Naive B cell (primary cell): ENCODE results near the gene THAP4. TPM values are rescaled to one million over a fixed set of nuclear protein-coding genes. Genes with fewer than 3 reads are reported as not detected.

Experiments used
- ATAC-seq, 2 donors: fragments of 150-1000 bp; cut with Tn5 transposase; 2 replicates each; pipeline ENCODE4 v1.10.0; 2021; ENCODE audit warnings: low read depth in 2 of 2, mild to moderate bottlenecking in 2 of 2, moderate library complexity in 2 of 2
- DNase-seq: peaks from one replicate; pipeline ENCODE4 v3.0.0; 2022
- H3K27ac Mint-ChIP-seq, 6 donors: one replicate each; pipeline ENCODE4 v1.8.0; 2020 to 2022; ENCODE audit warnings: mild to moderate bottlenecking in 6 of 6, mixed read lengths in 6 of 6, moderate library complexity in 5 of 6, inconsistent platforms in 2 of 6
- H3K27me3 Mint-ChIP-seq, 3 donors: one replicate each; pipeline ENCODE4 v1.8.0; 2021 to 2022; ENCODE audit warnings: mixed read lengths in 3 of 3, mild to moderate bottlenecking in 1 of 3
- H3K36me3 Mint-ChIP-seq, 2 donors: one replicate each; pipeline ENCODE4 v1.8.0; 2020 to 2022; ENCODE audit warnings: mixed read lengths in 2 of 2, inconsistent platforms in 1 of 2, mild to moderate bottlenecking in 1 of 2
- H3K4me1 Mint-ChIP-seq, 3 donors: one replicate each; pipeline ENCODE4 v1.8.0; 2020 to 2022; ENCODE audit warnings: mixed read lengths in 3 of 3, inconsistent platforms in 1 of 3, mild to moderate bottlenecking in 1 of 3, moderate library complexity in 1 of 3
- H3K4me3 Mint-ChIP-seq, 8 donors: one replicate each; pipeline ENCODE4 v1.8.0; 2020 to 2022; ENCODE audit warnings: mild to moderate bottlenecking in 8 of 8, mixed read lengths in 8 of 8, moderate library complexity in 8 of 8, inconsistent platforms in 2 of 8
- H3K9me3 Mint-ChIP-seq, 7 donors: one replicate each; pipeline ENCODE4 v1.8.0; 2020 to 2022; ENCODE audit warnings: mixed read lengths in 7 of 7, mild to moderate bottlenecking in 5 of 7, inconsistent platforms in 2 of 7, moderate library complexity in 1 of 7
- polyA plus RNA-seq, 6 donors: library from polyadenylated mRNA; unstranded; fragments of 300-500 nt; fragmentation: Illumina TruSeq; gene quantifications; one replicate each; pipeline ENCODE4 v1.2.3, GENCODE V29; 2021; ENCODE audit warnings: low read depth in 6 of 6

THAP4 gene
- polyA plus RNA-seq, 6 donors from 2014 or later = 23.8 to 48.4 (median 29.9) TPM

DNA sequence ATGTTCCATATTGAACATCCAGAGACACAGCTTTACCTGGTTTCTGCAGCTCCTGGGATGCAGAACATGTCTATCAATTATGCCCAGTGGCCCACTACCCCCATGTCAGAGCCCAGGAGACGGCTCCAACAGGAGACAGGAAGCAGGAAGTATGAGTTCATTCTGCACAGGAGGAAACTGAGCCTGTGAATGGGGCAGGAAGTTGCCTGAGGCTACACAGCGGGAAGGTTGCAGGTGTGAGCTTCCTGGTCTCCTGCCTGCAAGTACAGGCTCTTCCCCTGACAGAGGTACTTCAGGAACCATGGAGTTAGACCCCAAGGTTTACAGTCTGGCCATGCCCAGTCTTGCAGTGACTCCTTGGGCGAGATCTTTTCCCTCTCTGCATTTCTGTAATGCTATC lies 81.2 kb downstream of the THAP4 start:
- H3K27me3 Mint-ChIP-seq = peaks cover 48 to 84% (median 78%) of the 10 kb centered on the region in 3 donors
- peaks cover 16 to 34% (median 29%) of the 10 kb centered on the region in 7 donors for H3K9me3 Mint-ChIP-seq

DNA sequence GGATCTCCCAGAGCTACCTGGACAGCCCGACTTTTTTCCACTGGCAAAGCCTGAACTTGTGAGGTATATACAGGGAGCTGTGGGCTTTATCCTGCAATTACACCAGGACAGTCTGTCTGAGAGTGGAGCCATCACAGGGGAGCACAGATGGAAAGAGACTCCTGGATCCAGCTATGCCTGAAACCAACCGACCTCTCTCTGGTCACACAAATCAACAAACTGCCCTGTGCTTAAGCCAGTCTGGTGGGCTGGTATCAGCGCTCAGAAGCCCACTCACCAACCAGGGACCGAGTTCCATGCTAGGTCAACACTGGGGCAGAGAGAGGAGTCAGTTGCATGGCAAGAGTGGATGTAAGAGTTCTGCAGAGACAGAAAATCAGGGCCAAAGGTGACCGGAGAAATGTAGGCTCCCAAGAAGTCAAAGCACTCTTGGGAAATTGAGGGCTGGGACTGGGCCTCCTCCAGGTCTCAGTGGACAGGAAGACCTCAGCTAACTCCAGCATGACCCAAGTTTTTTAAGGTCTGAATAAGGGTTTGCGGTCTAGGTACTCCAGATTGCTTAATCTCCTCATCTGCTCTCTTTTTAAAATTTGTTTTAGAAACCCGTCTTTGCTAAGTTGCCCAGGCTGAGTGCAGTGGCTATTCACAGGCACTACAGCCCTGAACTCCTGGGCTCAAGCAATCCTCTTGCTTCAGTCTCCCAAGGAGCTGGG lies 82.2 kb downstream of the THAP4 start:
- Mint-ChIP-seq H3K27me3 (peaks cover 45 to 75% (median 70%) of the 10 kb centered on the region in 3 donors), H3K4me3 (no peak overlapping the region), H3K4me1 (peaks cover 0 to 4% (median under 1%) of the 10 kb centered on the region in 3 donors), H3K36me3 (peaks cover 9 to 21% of the 10 kb centered on the region in 2 donors), H3K27ac (no peak overlapping the region), H3K9me3 (peaks cover 16 to 34% (median 29%) of the 10 kb centered on the region in 7 donors)
- ATAC-seq (no peak), DNase-seq (no peak)

More for the DNA sequence above, 81.2 kb downstream of the THAP4 start:
- H3K4me1 Mint-ChIP-seq = peaks cover 0 to 13% (median 7%) of the 10 kb centered on the region in 3 donors
- ATAC-seq = no peak
- H3K4me3 Mint-ChIP-seq = no peak overlapping the region
- no peak overlapping the region for H3K27ac Mint-ChIP-seq
- peaks cover 9 to 21% of the 10 kb centered on the region in 2 donors for H3K36me3 Mint-ChIP-seq
- no peak for DNase-seq

DNA sequence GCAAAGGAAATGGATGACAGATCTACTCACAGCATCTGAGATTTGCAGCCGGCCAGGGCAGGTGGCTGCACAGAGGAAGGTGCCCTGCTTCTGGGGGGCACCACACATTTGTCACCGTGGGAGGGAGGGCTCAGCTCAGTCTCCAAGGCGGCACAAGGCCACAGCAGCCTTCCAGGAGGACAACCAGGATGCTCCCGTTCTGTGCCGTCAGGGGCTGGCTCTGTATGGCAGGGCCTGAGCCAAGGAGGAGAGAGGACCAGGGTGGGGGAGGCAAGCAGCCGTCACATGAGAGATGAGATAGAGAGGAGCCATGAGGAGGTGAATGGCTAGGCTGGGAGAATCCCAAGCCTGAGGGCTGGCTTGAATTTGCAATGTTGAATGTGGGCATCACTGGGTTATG lies 83.0 kb downstream of the THAP4 start:
- Mint-ChIP-seq H3K36me3 (peaks cover 9 to 21% of the 10 kb centered on the region in 2 donors), H3K4me3 (no peak overlapping the region), H3K9me3 (peaks cover 16 to 34% (median 29%) of the 10 kb centered on the region in 7 donors), H3K27ac (no peak overlapping the region), H3K27me3 (peaks cover 44 to 76% (median 70%) of the 10 kb centered on the region in 3 donors), H3K4me1 (peaks cover 0 to 4% (median 0%) of the 10 kb centered on the region in 3 donors)
- DNase-seq (no peak), ATAC-seq (no peak)

DNA sequence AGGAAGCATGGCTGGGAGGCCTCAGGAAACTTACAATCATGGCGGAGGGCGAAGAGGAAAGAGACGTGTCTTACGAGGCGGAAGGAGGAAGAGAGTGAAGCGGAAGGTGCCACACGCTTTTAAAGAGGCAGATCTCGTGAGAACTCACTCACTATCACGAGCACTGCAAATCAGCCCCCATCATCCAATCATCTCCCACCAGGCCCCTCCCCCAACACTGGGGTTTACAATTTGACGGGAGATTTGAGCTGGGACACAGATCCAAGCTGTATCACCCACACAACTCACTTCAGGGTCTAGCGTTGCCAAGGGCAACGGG lies 83.5 kb downstream of the THAP4 start:
- H3K27me3 Mint-ChIP-seq = peaks cover 44 to 75% (median 68%) of the 10 kb centered on the region in 3 donors

DNA sequence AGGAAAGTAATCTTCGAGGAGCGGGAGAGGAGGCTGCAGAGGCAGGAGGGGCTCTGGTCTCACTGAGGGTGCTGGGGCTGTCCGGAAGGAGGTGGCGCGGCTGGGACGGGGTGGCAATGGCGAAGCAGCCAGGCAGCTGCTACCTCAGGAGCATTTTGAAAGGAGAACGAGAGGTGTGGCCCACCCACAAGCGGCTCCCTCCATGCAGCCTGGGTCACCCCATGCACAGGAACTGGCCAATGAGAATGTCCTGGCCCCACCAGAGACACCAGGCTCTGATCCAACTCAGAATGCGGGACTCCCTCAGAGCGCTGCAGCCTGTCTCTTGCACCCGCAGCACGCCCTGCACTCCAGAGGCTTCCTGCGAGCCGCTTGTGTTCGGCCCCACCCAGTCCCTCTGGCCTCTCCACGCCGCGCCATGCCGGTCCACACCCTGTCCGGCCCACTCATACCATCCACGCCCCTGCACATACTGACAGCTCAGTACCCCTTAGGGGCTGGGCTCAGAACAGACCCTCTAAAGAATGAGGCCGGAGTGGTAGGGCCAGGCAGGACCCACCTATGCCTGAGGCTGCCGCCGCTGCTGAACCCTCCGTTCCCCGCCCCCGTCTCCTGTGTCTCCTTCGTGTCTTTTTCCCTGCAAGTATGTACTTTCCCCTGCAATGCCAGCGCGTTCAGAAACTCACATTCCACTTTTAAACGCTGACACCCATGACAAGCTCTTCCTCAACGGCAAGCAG lies 84.8 kb downstream of the THAP4 start:
- peaks cover 32 to 62% (median 55%) of the 10 kb centered on the region in 3 donors for H3K27me3 Mint-ChIP-seq
- no peak overlapping the region for H3K4me3 Mint-ChIP-seq
- peaks cover 0 to 7% of the 10 kb centered on the region in 2 donors for H3K36me3 Mint-ChIP-seq
- no peak for DNase-seq
- H3K9me3 Mint-ChIP-seq = peaks cover 9 to 22% (median 20%) of the 10 kb centered on the region in 7 donors
- H3K27ac Mint-ChIP-seq = no peak overlapping the region
- no peaks in the 10 kb centered on the region for H3K4me1 Mint-ChIP-seq
- no peak for ATAC-seq

More for the DNA sequence above, 83.5 kb downstream of the THAP4 start:
- peaks cover 16 to 34% (median 29%) of the 10 kb centered on the region in 7 donors for H3K9me3 Mint-ChIP-seq
- peaks cover 0 to 4% (median 0%) of the 10 kb centered on the region in 3 donors for H3K4me1 Mint-ChIP-seq
- DNase-seq (no peak), ATAC-seq (no peak)
- H3K36me3 Mint-ChIP-seq = peaks cover 9 to 20% of the 10 kb centered on the region in 2 donors
- no peak overlapping the region for H3K4me3 Mint-ChIP-seq
- no peak overlapping the region for H3K27ac Mint-ChIP-seq

DNA sequence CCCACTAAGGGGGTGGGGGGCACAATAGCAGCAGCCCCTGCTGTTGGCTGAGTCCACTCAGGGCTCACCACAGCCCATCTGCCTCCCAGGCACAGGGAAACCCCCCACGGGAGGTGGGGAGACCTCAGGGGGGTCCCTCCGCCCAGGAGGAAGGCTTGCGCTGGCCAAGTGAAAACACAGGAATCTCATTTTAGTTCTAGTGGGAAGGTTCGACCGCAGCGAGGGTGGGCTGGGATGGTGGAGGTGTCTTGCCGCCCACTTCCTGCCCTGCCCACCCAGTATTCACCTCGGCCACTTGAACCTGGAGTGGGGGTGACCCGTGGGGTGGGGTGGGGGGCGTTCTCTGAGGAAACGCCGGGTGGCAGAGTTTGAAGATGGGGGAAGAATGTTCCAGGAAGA lies 85.4 kb downstream of the THAP4 start:
- peaks cover 0 to under 1% of the 10 kb centered on the region in 2 donors for H3K36me3 Mint-ChIP-seq
- no peak for ATAC-seq
- DNase-seq = no peak
- peaks cover 28 to 56% (median 50%) of the 10 kb centered on the region in 3 donors for H3K27me3 Mint-ChIP-seq
- H3K27ac Mint-ChIP-seq = no peak overlapping the region
- no peaks in the 10 kb centered on the region for H3K4me1 Mint-ChIP-seq
- peaks cover 5 to 17% (median 15%) of the 10 kb centered on the region in 7 donors for H3K9me3 Mint-ChIP-seq
- no peak overlapping the region for H3K4me3 Mint-ChIP-seq

DNA sequence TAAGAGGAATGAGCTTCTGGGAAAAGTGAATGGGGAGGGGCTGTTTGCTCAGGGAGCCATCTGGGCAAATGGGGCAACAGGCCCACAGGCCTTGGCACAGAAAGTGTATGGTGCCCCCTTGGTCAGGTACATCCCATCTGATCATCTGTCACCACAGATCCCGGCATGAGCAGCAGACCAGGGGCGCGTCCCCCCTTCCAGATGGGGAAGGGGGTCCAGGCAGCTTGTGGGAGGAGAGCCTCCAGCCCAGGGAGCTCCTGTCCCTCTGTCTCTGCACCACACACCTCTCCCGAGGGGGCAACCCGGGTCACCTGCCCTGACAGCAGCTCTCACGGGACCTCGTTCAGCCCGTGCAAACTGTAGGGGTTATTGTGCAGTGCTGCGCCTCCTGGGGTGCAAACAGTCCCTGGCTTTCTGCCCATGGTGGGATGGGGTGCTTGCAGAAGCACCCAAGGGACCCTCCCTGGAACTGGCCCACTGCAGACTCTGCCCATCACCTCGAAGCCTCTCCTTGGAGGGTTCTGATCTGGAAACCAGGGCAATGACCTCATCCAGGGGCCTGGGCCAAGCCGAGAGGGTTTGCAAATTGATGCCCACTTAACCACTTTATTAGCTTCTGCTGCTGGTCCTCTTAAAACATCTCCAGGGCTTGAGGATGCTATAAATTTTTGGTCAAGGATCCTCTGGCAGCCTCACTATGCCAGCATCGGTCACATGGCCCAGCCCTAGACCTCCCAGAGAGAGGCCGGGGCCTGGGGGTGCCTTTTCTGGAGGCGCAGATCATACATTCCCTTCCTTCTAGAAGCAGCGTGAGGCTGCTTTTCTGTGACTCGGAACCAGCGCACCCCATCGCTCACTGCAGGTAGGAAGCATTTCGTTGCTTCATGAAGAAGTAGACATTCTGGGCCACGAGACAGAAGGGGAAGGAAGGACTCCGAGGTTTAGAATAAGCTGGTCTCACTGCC lies 86.1 kb downstream of the THAP4 start:
- Mint-ChIP-seq H3K36me3 (no peaks in the 10 kb centered on the region), H3K9me3 (peaks cover 5 to 12% (median 9%) of the 10 kb centered on the region in 7 donors), H3K27me3 (peaks cover 25 to 53% (median 49%) of the 10 kb centered on the region in 3 donors), H3K4me3 (no peak overlapping the region), H3K27ac (no peak overlapping the region), H3K4me1 (no peaks in the 10 kb centered on the region)
- no peak for DNase-seq
- no peak for ATAC-seq

DNA sequence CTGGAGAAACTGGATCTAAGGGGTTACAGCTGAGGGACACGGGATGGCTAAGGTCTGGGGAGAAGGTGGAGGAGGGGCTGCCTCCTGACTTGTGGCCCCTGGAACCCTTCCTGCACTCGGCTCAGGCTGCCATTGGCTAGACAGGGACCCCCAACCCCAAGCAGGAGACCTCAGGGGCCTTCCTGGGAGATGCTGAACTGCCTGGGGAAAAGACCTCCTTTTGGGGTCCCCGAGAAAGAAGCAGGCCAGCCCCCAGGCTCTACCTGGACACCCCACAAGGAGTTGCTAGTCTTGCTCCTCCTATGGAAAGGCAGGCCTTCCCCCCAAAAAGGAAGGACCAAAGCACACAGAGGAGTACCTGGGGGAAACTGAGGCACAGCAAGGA lies 88.5 kb downstream of the THAP4 start:
- no peak for ATAC-seq
- Mint-ChIP-seq H3K27me3 (peaks cover 17 to 31% (median 25%) of the 10 kb centered on the region in 3 donors), H3K4me1 (no peaks in the 10 kb centered on the region), H3K36me3 (no peaks in the 10 kb centered on the region), H3K27ac (no peak overlapping the region), H3K4me3 (no peak overlapping the region), H3K9me3 (peaks cover 0 to 2% (median 0%) of the 10 kb centered on the region in 7 donors)
- no peak for DNase-seq

DNA sequence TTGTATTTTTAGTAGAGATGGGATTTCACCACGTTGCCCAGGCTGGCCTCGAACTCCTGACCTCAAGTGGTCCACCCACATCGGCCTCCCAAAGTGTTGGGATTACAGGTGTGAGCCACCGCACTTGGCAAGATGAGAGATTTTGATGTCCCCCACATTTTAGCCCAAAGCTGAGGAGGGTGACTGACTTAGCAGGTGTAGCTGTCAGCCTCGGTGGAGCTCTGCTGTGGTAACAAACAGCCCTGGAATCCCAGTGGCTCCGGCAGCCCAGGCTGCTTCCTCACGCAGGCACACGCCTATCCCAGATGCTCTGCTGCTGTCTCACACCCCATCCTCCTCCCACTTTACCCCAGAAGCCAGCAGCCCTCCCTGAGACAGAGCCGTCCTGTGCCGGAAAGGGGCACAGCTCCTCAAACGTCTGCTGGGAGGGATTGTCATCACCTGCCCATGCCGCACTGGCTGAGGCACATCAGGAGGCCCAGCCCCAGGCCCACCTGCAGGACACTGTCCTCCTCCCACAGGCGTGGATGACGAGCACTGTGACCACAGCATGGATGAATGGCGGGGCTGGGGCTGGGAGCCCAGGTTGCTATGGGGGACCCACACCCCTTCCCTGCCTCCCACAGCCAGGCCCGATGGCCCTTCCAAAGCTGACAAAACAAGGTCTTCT lies 89.0 kb downstream of the THAP4 start:
- no peaks in the 10 kb centered on the region for H3K4me1 Mint-ChIP-seq
- H3K36me3 Mint-ChIP-seq = no peaks in the 10 kb centered on the region
- no peak overlapping the region for H3K4me3 Mint-ChIP-seq
- H3K9me3 Mint-ChIP-seq = no peaks in the 10 kb centered on the region
- H3K27ac Mint-ChIP-seq = no peak overlapping the region
- DNase-seq (no peak), ATAC-seq (no peak)
- H3K27me3 Mint-ChIP-seq = peaks cover 20 to 32% (median 22%) of the 10 kb centered on the region in 3 donors

DNA sequence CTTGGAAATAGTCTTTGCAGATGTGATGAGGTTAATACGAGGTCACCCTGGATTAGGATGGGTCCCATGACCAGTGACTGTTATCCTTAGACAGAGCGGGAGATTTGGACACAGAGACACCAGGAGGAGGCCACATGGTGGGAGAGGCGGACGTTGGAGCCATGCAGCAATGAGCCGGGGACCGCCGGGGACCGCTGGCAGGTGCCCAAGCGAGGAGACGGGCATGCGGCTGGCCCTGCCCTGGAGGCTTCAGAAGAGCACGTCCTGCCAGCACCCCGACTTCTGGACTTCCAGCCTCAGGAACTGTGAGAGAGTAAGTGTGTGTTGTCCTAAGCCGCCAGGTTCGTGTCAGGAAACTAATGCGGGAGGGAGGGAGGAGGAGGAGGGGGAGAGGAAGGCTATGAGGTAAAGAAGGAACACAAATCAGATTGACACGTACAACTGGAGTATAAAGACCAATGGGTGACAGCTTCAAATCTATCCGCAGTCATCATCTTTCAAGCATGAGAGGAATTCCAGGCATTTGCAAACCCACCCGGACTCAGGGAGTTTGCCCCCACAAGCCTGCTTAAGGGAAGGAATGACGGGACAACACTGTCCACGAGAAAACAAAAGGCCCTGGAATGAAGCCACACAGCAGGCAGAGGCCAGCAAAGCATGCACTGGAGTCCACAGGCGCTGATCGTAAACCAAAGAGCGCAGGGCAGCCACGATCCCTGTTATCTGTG lies 90.0 kb downstream of the THAP4 start:
- DNase-seq (no peak), ATAC-seq (no peak)
- peaks cover 10 to 25% (median 16%) of the 10 kb centered on the region in 3 donors for H3K27me3 Mint-ChIP-seq
- H3K4me1 Mint-ChIP-seq = no peaks in the 10 kb centered on the region
- peaks cover 0 to 4% (median 0%) of the 10 kb centered on the region in 7 donors for H3K9me3 Mint-ChIP-seq
- no peaks in the 10 kb centered on the region for H3K36me3 Mint-ChIP-seq
- H3K27ac Mint-ChIP-seq = no peak overlapping the region
- no peak overlapping the region for H3K4me3 Mint-ChIP-seq

DNA sequence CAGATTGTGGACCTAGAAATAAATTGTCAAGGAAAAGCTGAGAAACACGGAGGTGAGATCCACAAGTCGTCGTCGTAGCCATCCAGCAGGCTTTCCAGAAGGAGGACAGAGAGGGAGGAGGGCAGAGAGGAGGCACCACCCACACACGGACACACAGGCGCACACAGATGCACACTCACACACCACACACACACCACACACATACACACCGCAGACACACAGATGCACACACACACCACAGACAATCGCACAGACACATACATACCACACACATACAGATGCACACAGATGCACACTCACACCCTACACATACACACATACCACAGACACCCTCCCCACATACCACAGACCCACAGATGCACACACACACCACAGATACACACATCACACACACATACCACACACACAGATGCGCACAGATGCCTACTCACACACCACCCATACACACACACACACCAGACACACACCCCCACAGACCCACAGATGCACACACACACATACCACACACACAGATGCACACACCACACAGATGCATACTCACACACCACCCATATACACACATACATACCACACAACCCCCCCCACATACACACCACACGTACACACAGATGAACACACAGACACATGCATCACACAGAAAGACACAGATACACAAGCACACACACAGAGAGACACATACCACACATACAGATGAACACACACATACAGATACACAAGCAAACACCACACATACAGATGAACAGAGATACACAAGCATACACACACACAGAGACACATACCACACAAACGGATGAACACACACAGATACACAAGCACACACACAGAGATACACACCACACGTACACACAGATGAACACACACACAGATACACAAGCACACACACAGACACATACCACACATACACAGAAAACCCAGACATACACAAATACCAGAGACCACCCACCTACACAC lies 91.2 kb downstream of the THAP4 start:
- Mint-ChIP-seq H3K27ac (no peak overlapping the region), H3K27me3 (peaks cover 0 to 15% (median 12%) of the 10 kb centered on the region in 3 donors)
- no peak for ATAC-seq

More for the DNA sequence above, 91.2 kb downstream of the THAP4 start:
- H3K4me1 Mint-ChIP-seq = peaks cover 0 to 1% (median under 1%) of the 10 kb centered on the region in 3 donors
- no peak overlapping the region for H3K4me3 Mint-ChIP-seq
- peaks cover 0 to 4% (median 0%) of the 10 kb centered on the region in 7 donors for H3K9me3 Mint-ChIP-seq
- H3K36me3 Mint-ChIP-seq = no peaks in the 10 kb centered on the region
- no peak for DNase-seq
